Left renal cortex interstitium (tissue), 4 donors: Measurements from ENCODE around the gene MED13L. TPM values are rescaled to one million over a fixed set of nuclear protein-coding genes. Genes with fewer than 3 reads are reported as not detected.

Experiments
- DNase-seq, 4 donors: peaks; one replicate each; pipeline ENCODE4 v3.0.0-alpha.2; 2013; ENCODE audit warnings: low read depth in 4 of 4, low spot score in 2 of 4, missing footprints in 1 of 4
- polyA plus RNA-seq, 4 donors: library from polyadenylated mRNA; unstranded; fragments of 120-200 nt; gene quantifications; one replicate each; pipeline ENCODE4 v1.2.1, GENCODE V29; 2013; ENCODE audit not compliant: insufficient read length in 4 of 4

Gene MED13L
- polyA plus RNA-seq, 4 donors, result 66.8 to 88.0 (median 75.5) TPM

DNA sequence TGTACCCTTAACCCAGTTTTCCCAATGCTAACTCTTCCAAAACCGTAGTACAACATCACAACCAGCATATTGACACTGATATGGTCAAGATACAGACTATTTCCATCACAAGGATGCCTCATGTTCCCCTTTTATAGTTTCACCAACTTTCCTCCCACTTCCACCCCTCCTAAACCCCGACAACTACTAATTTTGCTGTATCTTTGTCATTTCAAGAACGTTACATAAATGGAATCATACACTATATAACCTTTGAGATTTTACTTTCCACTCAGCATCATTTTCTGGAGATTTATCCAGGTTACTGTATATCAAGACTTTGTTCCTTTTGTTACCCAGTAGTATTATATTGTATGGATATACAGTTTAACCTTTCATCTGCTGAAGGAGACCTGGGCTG is 88.9 kb downstream of the MED13L start:
- no peak for DNase-seq

DNA sequence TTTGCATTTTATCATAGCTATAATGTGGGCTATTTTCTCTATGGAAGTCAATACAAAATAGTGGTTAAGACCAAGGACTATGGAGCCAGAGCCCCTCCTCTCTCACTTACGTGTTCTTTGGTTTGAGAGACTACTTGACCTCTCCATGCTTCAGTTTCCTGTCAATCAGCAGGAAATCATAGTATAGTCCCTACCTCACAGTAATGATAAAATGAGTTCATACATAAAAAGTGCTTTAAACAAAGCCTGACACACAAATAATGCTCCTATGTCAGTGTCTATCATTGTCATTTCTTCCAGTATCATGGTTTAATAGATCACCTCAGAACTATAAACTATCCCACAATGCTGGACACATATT is 90.4 kb downstream of the MED13L start:
- DNase-seq, result no peak

GRCh38 chr12:116186482-116187150 is 90.9 kb downstream of the MED13L start:
- DNase-seq, result no peak

GRCh38 chr12:116184763-116185162 is 92.7 kb downstream of the MED13L start:
- no peak for DNase-seq

GRCh38 chr12:116183741-116184141 is 93.8 kb downstream of the MED13L start:
- no peak for DNase-seq

GRCh38 chr12:116182359-116183063 is 95.0 kb downstream of the MED13L start:
- DNase-seq, result no peak

- DNase-seq, result no peak
These were observed 97.0 kb downstream of the MED13L start for GRCh38 chr12:116180448-116180847.

GRCh38 chr12:116179384-116179783 is 98.1 kb downstream of the MED13L start:
- no peak for DNase-seq

GRCh38 chr12:116177017-116177416 is 100.5 kb downstream of the MED13L start:
- DNase-seq, result no peak

DNA sequence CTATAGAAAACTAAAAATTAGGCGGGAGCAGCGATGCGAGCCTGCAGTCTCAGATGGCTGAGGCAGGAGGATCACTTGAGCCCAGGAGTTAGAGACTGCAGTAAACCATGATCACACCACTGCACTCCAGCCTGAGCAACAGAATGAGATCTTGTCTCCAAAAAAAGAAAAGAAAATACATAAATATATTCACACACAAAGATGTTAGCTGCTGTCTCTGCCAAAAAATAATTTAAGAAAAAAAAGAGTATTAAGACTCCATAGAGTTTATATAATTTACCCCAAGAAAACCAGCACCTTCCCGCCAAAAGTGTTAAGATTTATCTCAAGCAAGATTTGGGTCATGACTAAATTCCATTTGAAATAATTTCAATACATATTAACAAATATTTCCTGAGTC is 102.6 kb downstream of the MED13L start:
- DNase-seq, result no peak

DNA sequence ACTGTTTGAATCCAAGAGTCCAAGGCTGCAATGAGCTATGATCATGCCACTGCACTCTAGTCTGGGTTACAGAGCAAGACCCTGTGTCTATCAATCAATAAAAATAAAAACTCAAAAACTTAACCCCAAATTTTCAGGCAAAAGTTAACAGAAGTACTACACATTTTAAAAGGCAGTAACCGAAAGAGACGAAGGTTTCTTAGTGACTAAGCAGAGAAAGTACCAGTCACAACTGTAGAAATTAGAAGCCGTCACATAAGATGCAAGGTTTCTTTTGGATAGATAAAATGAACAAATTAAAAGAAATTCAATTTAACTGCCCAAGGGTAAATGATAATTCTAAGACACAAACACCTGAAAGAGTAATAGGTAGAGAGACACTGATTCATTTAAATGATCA is 103.5 kb downstream of the MED13L start:
- no peak for DNase-seq

- DNase-seq, result no peak
These were observed 105.2 kb downstream of the MED13L start for GRCh38 chr12:116172224-116172849.

GRCh38 chr12:116171549-116171948 is 105.9 kb downstream of the MED13L start:
- no peak for DNase-seq

DNA sequence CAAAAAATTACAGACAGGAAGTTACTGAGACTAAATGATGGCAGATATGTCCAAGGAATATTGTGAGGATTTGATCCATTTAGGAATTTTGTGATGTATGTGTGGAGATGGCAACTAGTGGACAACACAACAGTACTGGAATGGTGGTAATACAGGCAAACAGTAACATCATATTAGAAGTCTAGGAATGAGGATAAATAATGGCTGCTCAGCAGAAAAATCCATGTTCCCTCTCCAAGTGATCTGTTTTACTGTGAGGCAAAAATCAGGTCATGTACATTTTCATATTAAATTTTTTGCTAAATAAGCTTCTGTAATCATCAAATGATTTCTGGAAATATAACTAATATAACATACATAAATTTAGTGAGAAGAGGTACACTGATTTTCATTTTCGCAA is 108.4 kb downstream of the MED13L start:
- DNase-seq, result no peak

DNA sequence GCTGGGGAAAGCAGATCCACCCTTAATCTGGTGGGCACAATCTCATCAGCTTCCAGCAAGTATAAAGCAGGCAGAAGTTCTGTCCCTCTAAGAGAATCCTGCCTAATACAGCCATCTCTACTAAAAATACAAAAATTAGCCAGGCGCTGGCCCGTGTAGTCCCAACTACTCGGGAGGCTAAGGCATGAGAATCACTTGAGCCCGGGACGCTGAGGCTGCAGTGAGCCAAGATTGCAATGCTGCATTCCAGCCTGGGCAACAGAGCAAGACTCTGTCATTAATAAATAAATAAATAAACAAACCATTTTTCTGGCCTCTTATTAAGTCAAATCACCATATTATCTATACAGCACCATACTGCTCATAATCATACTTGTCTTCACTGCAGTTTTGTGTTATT is 111.2 kb downstream of the MED13L start:
- no peak for DNase-seq

DNA sequence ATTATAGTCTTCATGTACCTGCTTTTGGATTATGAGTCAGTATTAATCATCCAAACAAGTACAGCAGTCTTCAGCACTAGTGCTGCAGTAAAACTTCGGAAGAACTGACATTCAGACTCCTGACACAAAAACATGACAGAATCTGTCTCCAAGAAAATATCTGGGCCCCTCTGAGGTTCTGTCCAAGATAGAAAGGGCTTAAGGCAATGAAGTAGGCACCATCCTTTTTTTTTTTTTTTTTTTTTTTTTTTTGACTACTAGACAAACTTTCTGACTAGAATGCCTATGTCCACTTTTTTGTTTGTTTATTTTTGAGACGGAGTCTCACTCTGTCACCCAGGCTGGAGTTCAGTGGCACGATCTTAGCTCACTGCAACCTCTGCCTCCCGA is 112.5 kb downstream of the MED13L start:
- no peak for DNase-seq

GRCh38 chr12:116164250-116165035 is 113.0 kb downstream of the MED13L start:
- DNase-seq, result no peak

- no peak for DNase-seq
These were observed 115.4 kb downstream of the MED13L start for GRCh38 chr12:116162071-116162470.

DNA sequence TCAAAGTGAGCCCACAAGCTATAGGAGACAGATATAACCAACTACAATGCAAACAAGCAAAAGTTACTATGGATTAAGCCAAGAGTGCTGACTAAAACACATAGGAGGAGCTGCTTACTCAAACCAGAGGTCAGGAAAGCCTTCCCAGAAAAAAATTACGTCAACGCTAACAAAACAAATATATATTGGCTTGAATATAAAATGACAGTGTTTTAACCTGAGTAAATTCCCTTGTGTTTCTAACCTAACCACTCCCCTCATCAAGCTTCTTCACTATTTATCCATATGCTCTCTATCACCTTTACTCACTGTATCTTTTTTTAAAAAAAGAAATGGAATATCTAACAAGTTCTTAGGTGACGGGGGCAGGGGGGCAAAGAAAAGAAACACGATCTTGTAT is 115.9 kb downstream of the MED13L start:
- DNase-seq, result no peak

DNA sequence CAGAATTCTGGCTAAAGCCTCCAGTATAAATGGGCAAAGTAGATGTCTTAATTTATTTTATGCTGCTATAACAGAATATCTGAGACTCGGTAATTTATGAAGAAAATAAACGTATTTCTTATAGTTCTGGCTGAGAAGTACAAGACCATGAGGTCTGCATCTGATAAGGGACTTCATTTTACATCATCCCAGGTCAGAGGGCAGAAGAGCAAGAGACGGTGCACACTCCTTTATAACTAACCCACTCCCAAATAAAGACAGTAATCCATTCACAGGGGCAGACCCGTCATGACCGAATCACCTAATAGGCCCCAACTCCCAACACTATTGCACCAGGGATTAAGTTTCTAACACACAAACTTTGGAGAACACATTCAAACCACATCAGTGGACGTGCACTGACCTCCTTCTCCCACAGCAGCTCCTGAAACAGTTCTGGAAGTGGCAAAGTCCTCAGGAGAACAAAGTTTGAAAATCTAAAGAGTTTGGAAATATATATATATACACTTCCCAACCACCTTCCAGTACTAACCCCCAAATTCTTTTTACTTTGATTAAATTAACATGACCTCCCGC is 116.5 kb downstream of the MED13L start:
- DNase-seq, result no peak

DNA sequence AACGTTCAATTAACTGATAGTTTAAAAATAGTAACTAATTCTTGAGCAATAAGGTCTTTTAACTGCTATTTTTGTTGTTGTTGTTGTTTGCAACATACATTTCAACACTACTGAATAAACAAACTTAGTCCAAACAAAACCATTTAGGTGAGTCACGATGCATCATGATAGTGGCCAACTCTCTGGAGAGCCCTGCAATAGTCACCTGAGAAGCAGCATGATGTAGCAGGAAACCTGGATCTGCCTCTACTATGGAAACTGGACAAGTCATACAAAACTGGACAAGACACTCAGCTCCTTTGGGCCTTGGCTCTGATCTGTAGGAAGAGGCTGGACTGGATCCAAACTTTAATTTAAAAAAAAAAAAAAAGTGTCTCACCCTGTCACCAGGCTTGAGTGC is 117.3 kb downstream of the MED13L start:
- no peak for DNase-seq
